GM12873 (cell line): ENCODE measurements around the gene LDLR.

Experiments used
- CTCF ChIP-seq: IDR thresholded peaks from 2 replicates; pipeline ENCODE4 v1.5.1; 2012; ENCODE audit warnings: low read depth, mild to moderate bottlenecking, moderate library complexity, low read length, control low read depth; ENCODE audit not compliant: insufficient read depth; ENCODE audit errors: missing control alignments

The LDLR gene

DNA sequence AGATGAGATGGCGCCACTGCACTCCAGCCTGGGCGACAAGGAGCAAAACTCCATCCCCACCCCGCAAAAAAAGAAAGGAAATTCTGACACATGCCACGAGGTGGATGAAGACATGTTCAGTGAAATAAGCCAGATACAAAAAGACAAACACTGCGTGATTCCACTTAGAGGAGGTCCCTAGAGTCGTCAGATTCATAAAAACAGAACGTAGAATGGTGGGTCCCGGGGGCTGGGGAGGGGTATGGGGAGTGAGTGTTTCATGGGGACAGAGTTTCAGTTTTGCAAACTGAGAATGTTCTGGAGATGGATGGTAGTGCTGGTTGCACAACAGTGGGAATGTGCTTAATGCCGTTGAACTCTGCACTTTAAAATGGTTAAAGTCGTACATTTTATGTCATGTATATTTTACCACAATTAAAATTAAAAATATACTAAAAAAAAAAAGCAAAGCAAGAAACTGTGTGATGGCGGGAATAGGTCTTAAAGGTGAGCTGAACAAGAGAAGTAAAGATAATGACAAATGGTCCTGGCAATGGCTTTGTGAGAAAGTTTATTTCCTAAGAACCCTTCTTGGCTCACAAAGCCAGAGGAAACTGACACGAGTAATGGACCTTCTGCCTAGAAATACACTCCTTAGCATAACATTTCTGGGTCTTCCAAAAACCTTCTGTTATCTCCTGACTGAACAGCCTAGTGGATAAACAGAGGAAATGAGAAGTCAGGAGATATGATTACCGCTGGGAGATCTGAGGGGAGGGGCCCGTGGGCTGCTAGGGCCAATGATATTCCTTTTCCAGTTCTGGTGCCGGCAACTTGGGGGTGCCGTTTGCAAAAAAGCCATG is 70.6 kb downstream of the LDLR start:
- no peak for TF ChIP-seq CTCF

DNA sequence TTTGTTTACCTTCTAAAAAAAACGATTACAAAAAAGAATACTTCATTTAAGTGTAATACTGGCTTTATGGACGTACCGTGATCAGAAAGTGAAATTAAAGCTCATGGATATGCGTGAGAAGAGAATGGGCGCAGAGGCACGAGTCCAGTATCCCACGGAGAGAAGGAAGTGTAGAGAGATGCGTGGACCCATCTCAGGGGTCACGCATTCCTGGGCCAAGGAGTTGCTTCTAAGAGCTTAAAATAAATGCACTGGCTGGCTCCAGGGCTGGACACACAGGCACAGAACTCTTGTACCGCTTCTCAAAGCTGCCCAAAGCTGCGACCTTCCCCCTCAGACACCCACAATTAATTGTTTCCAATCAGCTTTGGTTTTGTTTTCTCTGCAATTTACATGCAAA is 75.0 kb downstream of the LDLR start:
- no peak for TF ChIP-seq CTCF

DNA sequence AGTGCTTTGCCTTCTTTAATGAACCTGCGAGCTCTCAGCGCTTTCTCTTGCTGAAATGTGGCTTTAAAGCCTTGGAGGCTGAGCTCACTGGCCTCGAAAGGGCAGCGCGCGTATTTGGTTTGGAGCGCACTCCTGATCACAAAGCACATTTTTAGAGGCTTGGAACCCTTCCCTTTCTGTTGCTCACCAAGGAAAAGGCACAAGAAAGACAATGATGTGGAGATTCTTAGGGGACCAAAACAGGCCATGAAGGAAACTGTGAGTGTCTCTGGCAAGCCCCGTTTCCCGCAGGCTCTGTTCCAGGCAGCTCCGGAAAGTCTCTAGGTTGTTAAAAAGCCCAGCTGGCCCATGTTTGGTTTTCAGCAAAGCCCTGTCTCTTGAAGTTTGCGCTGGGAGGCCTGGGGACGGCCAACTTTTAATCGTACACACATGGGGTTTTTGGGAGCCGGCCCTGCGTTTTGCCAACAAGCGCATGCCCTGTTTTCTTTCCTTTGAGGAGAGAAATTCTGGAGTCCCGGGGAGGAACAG is 75.7 kb downstream of the LDLR start:
- no peak for TF ChIP-seq CTCF

- TF ChIP-seq CTCF: no peak
These were observed 76.3 kb downstream of the LDLR start for GRCh38 chr19:11165486-11166030.

GRCh38 chr19:11166281-11167142 is 77.2 kb downstream of the LDLR start:
- no peak for TF ChIP-seq CTCF

DNA sequence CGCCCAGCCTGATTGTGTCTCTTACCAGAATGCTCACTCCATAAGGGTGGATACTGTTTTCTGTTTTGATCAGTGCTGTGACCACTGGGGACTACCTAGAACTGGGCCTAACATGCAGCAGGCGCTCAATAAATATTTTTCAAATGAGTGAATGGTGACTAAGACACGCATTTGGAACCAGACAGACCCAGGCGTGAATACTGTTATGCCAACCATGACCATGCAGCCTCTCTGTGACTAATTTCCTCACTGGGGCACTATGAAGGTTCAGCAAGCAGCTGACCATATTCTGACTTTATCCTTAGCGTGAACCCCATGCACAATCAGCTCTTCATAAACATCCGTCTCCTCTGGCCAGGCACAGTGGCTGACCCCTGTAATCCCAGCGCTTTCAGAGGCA is 79.3 kb downstream of the LDLR start:
- no peak for TF ChIP-seq CTCF
